Effector CD8-positive, alpha-beta T cell (primary cell): ENCODE data around the gene TMEM86B.
A peak's percentile ranks its signal among the peaks of the same experiment; 100 is the strongest.
"Not testable (repeated sequence)": the region's sequence is repeated elsewhere in the genome, so short reads cannot be mapped to it uniquely, and the experiment has no call there.

Experiments used
- DNase-seq: peaks from one replicate; lab custom pipeline; 2025; lab: John Stamatoyannopoulos, UW

TMEM86B gene

DNA sequence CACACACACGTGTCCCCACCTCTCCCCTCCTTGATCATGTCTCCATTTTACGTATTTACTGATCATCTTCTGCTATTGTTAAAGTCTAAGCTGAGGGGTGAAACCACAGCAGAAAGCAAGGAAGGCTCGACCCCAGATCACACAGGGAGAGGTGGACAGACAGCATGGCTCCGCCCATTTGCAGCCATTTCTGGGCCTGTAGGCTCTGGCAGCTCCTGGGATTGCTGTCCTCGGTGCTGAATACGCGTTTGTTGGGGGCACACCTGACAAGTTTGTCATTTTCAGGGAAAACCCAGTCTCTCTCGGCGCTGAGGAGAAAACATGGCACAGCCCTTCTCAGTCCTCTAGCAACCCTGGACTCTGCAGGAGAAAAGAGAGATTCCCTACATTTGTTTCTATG lies 8.0 kb downstream of the TMEM86B start:
- no peak for DNase-seq

DNA sequence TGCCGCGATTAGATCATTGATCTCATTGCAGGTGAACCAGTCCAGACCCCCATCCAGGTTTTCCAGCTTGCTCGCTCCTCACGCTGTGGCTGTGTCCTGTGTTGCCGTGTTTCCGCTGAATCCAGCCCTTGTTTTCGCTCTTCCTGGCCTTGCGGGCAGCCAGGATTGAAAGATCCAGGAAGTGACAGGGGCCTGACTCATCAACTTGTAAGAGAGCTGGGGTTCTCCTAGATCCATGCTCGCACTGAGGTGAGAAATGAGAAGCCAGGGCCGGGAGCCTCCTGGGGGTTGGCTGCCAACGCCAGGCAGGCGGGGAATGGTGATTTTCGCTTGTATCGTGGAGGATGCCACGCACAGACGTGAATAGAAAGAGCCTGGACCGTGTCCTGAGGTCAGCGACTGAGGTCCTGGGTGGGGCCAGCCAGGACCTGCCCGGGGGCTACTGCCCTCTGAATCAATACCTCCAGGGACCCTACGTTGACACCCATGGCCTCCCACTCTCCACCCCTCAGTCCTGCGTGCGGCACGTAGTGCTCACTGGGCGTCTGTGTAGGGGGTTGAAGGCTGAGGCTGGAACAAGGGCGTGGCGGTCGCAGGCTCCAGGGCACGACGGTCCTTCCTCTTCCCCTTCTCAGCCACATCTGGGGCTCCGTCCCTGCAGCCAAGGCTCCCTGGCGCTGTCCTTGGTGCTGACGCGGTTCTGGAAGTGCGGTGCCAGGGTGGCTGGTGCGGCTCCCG lies 11.9 kb downstream of the TMEM86B start:
- DNase-seq: peak; percentile 7

DNA sequence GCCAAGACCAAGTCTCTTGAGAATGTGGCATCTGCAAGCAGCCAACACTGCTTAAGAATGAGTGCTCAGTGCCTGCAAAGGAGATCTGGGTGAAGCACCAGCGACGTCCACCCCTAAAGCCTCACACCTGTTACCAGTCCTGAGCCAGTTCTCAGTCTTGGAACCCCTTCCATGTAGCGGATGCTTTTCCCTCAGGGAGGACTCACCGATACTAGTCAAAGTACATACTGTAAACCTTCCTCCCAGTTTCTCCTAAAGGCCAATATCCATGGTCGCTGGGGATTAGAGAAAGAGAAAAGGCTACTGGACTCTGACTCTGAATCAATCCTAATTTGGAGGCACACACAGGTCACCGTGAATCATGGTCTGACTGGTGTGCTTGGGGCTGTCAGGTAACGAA lies 15.0 kb downstream of the TMEM86B start:
- no peak for DNase-seq

DNA sequence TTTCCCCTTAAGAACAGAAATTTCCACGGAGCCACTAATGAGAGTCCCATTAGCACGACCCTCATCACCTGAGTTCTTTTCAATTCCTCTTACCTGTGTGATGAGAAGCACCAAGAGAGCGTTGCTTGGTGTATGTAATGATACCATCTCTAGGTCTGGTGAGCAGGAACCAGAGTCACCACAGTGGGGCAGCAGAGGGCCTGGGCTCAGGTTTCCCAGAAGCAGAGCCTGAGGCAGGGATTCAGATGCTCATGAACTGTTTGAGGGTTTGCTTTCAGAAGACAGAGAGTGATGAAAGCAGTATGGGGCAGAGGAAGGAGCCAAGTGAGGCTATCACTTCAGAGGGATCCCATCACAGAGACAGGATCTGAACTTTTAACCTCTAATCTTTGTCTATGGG lies 16.1 kb downstream of the TMEM86B start:
- no peak for DNase-seq

DNA sequence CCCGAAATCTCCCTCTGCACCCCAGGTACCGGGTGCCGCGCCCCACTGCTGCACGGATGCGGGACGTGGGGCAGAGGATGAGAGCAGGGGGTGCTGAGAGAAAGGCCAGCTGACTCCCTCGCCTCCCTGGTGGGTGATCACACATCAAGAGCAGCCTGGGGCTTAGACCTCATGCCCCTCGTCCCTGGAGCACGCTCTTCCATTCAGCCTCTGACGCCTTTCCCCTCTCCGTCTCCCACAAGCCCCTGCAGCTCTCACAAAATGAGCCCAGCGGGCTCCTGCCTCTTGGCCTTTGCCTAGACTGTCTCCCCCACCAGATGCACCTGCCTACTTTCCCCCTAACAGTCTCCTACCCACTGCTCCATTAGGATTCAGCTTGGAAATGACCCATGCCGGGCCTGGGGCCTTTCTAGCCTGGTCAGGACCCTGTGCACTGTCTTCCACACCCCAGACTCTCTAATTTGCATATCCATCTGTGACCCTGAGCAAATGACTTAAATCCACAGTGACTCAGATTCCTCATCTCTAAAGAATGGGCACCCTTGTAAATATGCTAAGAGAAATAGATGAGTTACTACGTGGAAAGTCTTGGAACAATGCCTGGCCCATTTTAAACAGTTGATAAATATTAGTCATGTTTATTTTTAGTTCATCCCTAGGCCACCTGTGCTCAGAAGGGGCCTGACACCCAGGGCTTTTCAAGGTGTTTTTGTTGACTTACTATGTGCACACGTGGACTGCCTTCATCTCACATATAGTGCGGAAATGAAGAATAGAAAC lies 18.7 kb downstream of the TMEM86B start:
- no peak for DNase-seq

DNA sequence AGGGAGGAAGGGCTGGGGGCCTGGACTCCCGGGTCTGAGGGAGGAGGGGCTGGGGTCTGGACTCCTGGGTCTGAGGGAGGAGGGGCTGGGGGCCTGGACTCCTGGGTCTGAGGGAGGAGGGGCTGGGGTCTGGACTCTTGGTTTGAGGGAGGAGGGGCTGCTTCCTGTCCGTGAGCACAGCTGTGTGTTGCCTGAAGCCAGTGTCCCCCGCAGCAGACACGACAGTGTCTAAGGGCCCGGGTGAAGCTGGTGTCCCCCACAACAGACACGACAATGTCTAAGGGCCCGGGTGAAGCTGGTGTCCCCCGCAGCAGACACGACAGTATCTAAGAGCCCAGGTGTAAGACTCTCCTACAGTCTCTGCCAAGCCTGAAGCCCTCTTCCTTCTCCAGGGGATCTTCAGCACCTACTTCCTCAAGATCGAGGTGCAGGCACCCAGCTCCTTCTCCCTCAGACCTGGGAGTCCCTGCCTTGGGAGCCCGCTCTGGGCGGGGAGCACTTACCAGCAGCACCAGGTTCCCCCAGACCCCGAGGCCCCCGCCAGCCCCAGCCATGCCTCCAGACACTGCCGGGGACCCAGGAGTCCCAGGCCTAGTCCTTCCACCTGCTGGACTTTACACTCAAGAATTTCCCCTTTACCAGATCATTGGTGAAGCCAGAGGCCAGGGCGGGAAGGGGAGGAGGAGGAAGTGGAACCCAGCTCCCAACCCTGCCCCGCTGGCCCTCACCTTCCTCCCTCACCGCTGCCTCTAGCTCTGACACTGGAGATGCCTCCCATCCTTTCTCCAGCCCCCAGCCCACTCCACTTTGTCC lies 19.5 kb downstream of the TMEM86B start, which contains the start of gene PTPRH:
TSS of gene PTPRH (minus strand) at position 622 of the 813 bp plus-strand sequence. CDS start at position 554, 68 bp downstream.
- peak; percentile 10 for DNase-seq

DNA sequence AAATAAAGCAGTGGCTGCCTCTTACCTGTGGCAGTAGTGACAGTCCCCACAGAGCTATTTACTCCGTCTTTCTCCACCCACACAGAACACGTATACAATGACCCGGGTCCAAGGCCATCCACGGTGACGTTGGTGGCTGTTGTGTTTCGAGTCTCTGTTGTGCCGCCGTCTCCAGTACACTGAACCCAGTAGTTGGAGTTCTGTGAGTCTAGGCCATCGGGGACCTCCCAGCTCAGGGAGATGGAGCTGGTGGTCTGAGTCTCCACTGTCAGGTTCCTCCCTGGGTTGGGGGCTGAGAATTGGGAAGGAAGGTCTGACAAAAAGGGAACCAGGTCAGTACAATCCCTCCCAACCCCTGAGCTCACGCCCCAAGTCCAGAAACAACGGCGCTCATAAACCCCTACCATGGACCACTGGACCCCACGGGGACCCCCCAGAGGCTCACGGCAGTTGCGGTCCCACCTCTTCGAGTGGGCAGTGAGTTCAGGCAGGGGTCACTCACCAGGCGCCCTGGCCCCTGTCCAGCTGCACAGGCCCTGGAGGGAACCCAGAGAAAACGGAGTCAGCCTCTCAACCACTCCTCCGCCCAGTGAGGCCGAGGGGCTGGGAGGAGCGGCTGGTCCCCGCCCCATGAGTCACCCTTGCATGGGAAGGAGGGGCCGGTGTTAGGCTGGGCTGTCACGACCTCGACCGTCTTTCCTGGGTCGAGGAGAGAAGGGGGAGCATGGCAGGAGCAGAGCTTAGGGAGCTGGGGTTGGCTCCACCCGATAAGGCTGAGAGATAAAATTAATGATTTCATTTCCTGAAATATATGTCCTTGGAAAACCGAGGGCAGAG lies 21.7 kb downstream of the TMEM86B start:
- DNase-seq: no peak

DNA sequence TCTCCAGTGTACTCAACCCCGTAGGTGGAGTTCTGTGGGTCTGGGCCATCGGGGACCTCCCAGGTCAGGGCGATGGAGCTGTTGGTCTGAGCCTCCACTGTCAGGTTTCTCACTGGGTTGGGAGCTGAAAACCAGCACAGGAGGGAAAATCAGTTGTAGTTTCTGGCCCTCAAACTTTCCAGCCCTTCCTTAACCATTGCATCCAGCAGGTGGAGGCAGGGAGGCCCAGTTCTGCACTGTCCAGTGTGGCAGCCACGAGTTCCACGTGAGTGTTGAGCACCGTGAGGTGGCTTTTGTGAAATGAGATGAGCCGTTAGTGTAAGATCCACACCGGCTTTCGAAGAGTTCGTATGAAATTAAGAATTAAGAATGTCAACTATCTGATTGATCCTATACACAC lies 26.4 kb downstream of the TMEM86B start:
- DNase-seq: not testable (repeated sequence)

DNA sequence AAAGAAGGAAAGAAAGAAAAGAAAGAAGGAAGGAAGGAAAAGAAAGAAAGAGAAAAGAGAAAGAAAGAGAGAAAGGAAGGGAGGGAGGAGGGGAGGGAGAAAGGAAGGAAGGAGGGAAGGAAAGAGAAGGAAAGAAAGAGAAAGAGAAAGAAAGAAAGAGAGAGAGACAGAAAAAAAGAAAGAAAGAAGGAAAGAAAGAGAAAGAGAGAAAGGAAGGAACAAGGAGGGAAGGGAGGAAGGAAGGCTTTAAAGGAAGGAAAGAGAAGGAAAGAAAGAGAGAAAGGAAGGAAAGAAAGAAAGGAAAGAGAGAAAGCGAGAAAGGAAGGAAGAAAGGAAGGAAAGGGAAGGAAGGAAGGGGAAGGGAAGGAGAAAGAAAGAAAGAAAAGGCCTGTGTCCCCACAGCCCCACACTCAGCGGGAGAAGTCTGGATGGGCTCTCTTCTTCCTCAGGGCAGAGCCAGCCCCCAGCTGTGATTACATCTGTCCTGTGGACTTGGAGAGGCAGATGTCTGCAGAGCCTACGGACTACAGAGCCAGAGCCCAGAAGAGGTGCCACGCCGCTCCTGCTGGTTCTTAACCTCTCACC lies 28.9 kb downstream of the TMEM86B start:
- DNase-seq: no peak

DNA sequence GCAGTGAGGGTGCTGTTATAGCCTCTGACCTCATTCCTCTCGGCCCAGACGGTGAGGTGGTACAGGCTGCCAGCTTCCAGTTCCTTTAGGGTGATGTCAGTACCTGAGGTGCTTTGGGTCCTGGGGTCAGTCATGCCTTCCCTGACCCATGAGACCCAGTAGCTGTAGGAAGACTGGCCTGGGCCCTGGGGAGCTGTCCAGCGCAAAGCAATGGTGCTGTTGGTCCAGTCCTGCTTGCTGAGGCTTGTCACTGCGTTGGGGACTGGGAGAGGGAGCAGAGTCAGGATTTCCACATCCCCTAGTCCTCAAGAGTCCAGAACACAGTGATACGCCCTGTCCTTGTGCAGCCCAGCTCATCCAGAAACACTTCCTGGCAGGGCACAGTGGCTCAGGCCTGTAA lies 29.9 kb downstream of the TMEM86B start:
- DNase-seq: no peak

DNA sequence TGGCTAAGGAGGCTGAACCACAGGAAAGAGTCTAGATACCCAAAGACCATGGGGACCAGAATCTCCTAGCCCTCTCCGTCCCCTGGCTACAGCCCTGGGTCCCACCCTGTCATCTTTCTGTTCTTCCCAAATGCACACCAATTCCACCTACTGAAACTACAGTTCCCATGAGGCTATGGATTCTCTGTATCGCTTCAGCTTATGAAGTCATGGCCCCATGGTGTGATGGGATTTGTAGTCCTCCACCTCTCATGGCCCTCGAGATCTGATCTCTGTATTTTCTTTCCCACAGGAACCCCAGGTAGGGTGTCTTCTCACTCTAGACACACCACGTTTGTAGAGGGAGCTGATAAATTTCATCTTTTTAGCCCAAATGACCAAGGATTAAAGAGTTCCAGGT lies 31.0 kb downstream of the TMEM86B start:
- no peak for DNase-seq

DNA sequence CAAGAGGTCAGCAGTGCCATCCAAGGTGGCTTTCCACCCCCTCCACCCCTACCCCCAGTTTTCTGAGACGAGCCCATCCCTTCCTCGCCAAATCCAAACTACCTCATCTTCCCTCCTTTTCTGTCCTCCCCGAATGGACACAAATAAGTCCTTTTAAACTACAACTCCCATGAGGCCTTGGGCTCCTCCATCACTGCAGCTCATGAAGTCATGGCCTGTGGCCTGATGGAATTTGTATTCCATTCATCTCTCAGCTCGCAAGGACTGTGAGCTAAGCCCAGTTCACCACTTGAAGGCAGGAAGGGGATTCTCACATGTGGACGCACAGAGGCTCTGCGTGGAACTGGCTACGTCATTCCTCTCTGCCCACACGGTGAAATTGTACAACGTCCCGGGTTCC lies 31.8 kb downstream of the TMEM86B start:
- no peak for DNase-seq

DNA sequence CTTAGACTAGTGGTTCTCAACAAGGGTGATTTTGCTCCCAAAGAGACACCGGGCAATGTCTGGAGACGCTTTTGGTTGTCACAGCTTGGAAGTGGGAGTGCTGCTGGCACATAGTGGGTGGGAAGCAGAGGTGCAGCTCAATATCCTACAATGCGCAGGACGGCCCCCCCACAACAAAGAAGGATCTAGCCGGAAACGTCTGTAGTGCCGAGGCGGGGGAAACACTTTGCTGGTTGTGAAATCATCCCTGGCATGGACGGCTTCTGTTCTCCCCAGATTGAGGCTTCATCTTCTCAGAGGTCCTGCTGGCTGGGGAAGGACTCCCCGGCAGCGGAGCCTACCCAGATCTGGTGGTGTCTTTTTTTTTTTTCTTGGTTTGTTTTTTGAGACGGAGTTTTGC lies 35.1 kb downstream of the TMEM86B start:
- DNase-seq: no peak

DNA sequence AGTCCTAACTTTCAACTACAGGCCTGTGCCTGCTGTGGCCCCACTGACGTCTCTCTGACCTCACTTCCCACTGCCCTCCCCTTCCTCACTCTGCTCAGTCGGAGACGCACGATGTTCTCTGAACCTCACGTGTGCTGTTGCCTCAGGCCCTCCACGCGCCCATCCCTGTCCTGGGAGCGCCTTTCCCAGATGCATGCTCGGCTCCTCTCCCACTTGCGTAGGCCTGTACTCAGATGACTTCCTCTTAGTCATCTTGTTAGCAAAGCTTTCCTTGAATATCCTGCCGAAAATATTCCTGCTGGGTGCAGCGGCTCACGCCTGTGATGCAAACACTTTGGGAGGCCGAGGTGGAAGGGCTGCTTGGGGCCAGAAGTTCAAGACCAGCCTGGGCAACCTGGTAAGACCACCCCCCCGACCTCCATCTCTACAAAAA lies 39.1 kb downstream of the TMEM86B start:
- no peak for DNase-seq

DNA sequence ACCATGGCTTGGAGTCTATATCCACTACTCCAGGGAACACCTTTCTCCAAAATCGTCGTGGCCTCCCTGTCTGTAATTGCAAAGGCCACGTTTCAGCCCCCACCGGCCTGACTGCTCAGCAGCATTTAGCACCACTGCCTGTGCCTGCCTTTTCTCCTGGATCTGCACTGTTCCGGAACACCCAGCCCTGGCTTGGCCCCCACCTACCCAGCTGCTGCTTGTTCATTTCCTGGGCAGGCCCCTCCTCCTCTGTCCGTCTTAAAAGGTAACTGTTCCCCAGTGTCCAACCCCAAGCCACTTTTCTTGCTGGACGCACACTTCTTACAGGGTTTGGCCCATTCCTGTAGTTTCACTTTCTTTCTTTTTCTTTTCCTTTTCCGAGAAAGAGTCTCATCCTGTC lies 39.9 kb downstream of the TMEM86B start:
- DNase-seq: no peak

DNA sequence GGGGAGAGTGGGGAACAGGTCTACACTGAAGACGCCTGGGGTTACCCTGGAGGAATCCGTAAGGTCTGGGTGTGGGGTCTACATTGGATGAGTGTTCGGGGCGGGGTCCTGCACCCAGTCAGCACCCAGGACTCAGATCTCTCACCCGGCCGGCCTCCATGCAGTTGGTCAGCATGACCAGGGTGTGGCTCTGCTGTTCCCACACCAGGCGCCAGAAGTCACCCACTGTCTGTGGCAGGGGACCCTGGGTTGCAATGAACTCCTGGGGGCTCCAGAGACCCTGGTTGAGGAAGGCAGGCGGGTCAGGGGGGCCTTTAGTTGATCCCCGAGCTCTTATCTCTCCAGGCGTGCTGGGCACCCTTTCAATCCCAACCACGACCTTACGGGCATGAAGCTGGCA lies 42.5 kb downstream of the TMEM86B start:
- DNase-seq: no peak

DNA sequence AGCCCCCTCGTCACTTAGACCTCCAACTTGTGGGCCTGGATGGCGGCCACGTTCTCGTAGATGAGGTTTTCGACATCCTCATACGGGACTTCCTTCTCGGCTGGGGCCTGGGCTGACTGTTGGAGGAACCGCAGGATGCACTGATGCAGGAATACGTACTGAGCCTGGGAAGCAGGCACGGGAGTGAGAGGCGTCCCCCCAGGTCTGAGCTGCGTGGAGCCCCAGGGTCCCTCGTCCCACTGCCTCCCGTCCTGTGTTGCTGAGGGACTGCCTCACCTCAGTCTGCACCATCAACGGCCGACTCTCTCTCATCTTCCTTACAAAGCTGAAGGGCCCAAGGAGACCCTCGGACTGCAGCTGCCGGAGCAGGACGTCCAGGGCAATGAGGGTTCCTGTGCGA lies 46.8 kb downstream of the TMEM86B start:
- no peak for DNase-seq

DNA sequence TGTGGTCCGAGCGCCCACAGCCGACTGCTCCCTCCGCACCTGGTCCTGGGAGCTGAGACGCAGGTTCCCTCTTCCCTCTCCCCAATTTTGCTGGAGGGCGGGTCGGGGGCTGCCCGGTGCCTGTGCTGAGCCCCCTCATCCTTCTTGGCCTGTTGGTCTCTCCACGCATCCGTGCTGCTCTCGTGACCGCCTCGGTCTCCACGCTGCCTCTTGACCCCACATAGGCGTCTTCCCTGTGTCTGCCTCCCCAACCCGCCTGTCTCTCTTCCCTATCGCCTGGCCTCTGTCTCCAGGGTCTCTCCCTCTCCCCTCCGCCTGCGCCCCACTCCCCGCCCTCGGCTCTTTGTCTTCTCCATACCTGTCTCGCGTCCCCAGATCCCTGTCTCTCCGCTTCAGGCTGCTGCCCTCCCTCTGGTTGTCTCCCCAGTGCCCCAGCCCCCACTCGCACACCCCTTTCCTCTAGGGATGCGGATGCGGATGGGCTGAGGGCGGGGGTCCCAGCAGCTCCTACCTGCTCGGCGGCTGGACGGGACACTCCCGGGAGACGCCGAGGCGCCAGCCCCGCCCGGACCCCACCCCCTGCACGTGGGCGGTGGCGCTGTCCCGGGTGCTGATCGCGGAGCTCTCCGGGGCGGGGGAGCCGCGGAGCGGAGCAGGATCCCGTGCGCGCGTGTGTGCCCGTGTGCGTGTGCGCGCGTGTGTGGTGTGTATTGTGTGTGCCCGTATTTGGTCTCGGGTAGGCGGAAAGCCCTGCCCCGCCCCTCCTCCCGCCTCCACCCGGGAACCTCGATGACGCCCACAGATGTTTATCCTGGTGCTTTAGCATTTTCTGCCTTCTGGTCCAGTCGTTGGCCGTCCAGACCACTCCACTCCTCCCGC lies 48.7 kb downstream of the TMEM86B start, which contains the start of gene SYT5:
TSS of gene SYT5 (minus strand) at position 684 of the 879 bp plus-strand sequence. CDS start 1,248 bp downstream, outside the sequence.
- DNase-seq: peak; percentile 31

DNA sequence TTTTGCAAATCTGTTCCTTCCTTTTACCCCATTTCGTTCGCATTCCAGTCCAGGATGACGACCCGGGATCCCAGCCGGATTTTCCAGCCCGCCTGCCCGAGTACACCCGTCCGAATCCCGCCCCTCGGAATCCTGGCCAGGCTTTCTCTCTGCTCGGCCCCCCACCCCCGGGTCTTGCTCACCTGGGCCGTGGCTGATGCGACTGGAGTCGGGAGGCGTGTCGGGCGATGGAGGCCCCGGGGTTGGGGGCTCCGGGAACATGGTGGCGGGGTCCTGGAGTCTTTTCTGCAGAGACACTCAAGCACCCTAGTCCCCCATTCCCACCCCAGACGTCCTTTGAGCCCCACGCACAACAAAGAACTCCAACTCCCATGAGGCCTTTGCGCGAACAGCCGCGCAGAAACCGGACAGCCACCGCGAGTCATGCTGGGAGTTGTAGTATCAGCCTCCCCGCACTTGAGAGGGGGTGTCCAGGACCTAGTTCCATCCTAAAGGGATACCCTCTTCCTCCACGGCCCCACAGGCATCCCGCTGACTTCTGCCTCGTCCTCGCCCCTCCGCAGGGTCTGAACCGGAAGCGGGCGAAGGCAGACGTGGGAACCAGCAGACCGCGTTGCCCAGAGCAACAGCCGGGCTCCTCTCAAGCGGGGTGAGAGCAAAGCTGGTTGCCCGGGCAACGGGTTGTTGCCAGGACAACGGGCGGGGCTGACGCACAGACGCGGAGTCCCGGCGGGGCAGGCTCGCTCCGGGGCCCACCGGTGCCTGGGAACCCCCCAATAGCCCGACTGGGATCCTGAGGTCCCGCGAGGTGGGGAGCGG lies 49.6 kb downstream of the TMEM86B start:
- peak; percentile 92 for DNase-seq
